HEK293T (cell line): ENCODE results near the gene ACTN2.
"Not testable (repeated sequence)": the region's sequence is repeated elsewhere in the genome, so short reads cannot be mapped to it uniquely, and the experiment has no call there.

Experiments used
- CTCF ChIA-PET: fragments of 350-600 bp; formaldehyde crosslinking; extraction: SDS; loops from one replicate; lab custom pipeline; 2021; ENCODE audit warnings: antibody characterized with exemption, inconsistent platforms; lab: Yijun Ruan, JAX
- POLR2A ChIA-PET: fragments of 350-600 bp; formaldehyde crosslinking; extraction: SDS; loops from one replicate; lab custom pipeline; 2020; ENCODE audit warnings: antibody characterized with exemption, inconsistent platforms; lab: Yijun Ruan, JAX
- DNase-seq: peaks from one replicate; pipeline ENCODE4 v3.0.0; 2012; ENCODE audit warnings: mixed read lengths; ENCODE audit errors: extremely low spot score
- ARNT ChIP-seq: fragments of 450-650 bp; IDR thresholded peaks from 2 replicates; pipeline ENCODE4 v1.6.1; 2017; ENCODE audit warnings: mild to moderate bottlenecking
- BHLHE40 ChIP-seq: fragments of 450-650 bp; IDR thresholded peaks from 2 replicates; pipeline ENCODE4 v1.6.1; 2016; ENCODE audit warnings: mild to moderate bottlenecking, moderate library complexity, borderline replicate concordance
- CTBP1 ChIP-seq: fragments of 450-650 bp; IDR thresholded peaks from 2 replicates; pipeline ENCODE4 v1.6.1; 2016; ENCODE audit warnings: borderline replicate concordance
- ELF4 ChIP-seq: fragments of 450-650 bp; IDR thresholded peaks from 2 replicates; pipeline ENCODE4 v1.6.1; 2017; ENCODE audit warnings: antibody characterized with exemption
- FOXA1 ChIP-seq: fragments of 450-650 bp; IDR thresholded peaks from 2 replicates; pipeline ENCODE4 v1.6.1; 2016; ENCODE audit warnings: mild to moderate bottlenecking
- FOXK2 ChIP-seq: fragments of 450-650 bp; IDR thresholded peaks from 2 replicates; pipeline ENCODE4 v1.6.1; 2016; ENCODE audit warnings: mild to moderate bottlenecking
- FOXM1 ChIP-seq: fragments of 450-650 bp; IDR thresholded peaks from 2 replicates; pipeline ENCODE4 v1.6.1; 2017; ENCODE audit warnings: mild to moderate bottlenecking, borderline replicate concordance
- HDGF ChIP-seq: fragments of 450-650 bp; IDR thresholded peaks from 2 replicates; pipeline ENCODE4 v1.6.1; 2017; ENCODE audit warnings: antibody characterized with exemption, borderline replicate concordance
- L3MBTL2 ChIP-seq: fragments of 450-650 bp; conservative IDR thresholded peaks from 2 replicates; pipeline ENCODE4 v1.6.1; 2016; ENCODE audit warnings: mild to moderate bottlenecking
- LEF1 ChIP-seq: fragments of 450-650 bp; IDR thresholded peaks from 2 replicates; pipeline ENCODE4 v1.6.1; 2017; ENCODE audit warnings: mild to moderate bottlenecking, borderline replicate concordance
- NFRKB ChIP-seq: fragments of 450-650 bp; IDR thresholded peaks from 2 replicates; pipeline ENCODE4 v1.6.1; 2016; ENCODE audit warnings: mild to moderate bottlenecking, moderate library complexity
- SP1 ChIP-seq: fragments of 450-650 bp; IDR thresholded peaks from 2 replicates; pipeline ENCODE4 v1.6.1; 2017
- SUZ12 ChIP-seq: fragments of 450-650 bp; IDR thresholded peaks from 2 replicates; pipeline ENCODE4 v1.6.1; 2016; ENCODE audit warnings: mild to moderate bottlenecking
- TARDBP ChIP-seq: fragments of 450-650 bp; IDR thresholded peaks from 2 replicates; pipeline ENCODE4 v1.6.1; 2016
- ZNF384 ChIP-seq: fragments of 450-650 bp; IDR thresholded peaks from 2 replicates; pipeline ENCODE4 v1.6.1; 2016
- TF ChIP-seq, protein P1 (sequence below): fragments of 450-650 bp; IDR thresholded peaks from 2 replicates; pipeline ENCODE4 v1.6.1; 2016

Gene ACTN2

GRCh38 chr1:236654957-236655356, 31.3 kb upstream of the ACTN2 start:
- no peak for DNase-seq
- TF ChIP-seq FOXA1 = no peak
- TF ChIP-seq ZNF384 = no peak
- TF ChIP-seq L3MBTL2 = no peak
- ChIA-PET CTCF (no interaction called here), POLR2A (no interaction called here)

DNA sequence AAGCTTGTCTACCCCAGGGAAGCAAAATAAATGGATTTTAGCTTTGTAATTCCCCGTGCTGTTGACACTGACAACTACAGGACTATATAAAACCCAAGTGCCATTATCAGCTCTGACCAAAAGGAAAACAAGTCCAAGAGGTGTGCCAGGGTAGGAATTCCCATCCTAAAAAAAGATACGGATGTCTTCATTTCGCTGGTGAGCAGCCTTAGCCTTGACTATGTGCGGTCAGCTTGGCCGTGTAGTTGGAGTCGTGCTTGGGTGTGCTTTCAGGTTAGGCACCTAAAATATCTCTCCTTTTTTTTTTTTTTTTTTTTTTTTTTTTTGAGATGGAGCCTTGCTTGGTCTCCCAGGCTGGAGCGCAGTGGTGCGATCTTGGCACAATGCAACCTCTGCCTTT, 28.9 kb upstream of the ACTN2 start:
- TF ChIP-seq SUZ12 (no peak), LEF1 (no peak), NFRKB (no peak), FOXA1 (no peak), FOXM1 (no peak), ZNF384 (no peak), TARDBP (no peak), ARNT (no peak), SP1 (no peak), BHLHE40 (no peak), ELF4 (no peak), L3MBTL2 (no peak), CTBP1 (no peak), HDGF (no peak), FOXK2 (no peak)
- TF ChIP-seq, protein P1, sequence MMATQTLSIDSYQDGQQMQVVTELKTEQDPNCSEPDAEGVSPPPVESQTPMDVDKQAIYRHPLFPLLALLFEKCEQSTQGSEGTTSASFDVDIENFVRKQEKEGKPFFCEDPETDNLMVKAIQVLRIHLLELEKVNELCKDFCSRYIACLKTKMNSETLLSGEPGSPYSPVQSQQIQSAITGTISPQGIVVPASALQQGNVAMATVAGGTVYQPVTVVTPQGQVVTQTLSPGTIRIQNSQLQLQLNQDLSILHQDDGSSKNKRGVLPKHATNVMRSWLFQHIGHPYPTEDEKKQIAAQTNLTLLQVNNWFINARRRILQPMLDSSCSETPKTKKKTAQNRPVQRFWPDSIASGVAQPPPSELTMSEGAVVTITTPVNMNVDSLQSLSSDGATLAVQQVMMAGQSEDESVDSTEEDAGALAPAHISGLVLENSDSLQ = no peak
- ChIA-PET POLR2A (no interaction called here), CTCF (no interaction called here)
- DNase-seq = no peak

GRCh38 chr1:236659792-236660587, 26.3 kb upstream of the ACTN2 start:
- no peak for DNase-seq
- POLR2A ChIA-PET = interaction anchor here (0.6 to 1.2 kb wide), 2 partner anchors 55 to 135 kb away, joined by 3 read pairs; partner anchors contain the start of genes HEATR1 and MTR
- CTCF ChIA-PET = no interaction called here
- TF ChIP-seq ZNF384 = no peak
- TF ChIP-seq FOXK2 = no peak
- TF ChIP-seq SUZ12 = no peak
- TF ChIP-seq FOXA1 = no peak
- TF ChIP-seq FOXM1 = no peak
- TF ChIP-seq LEF1 = no peak
- no peak for TF ChIP-seq L3MBTL2
- TF ChIP-seq HDGF = no peak
- no peak for TF ChIP-seq NFRKB
- TF ChIP-seq ELF4 = no peak
- TF ChIP-seq, protein P1 = no peak
- no peak for TF ChIP-seq BHLHE40
- TF ChIP-seq TARDBP = no peak
- TF ChIP-seq SP1 = no peak
- TF ChIP-seq ARNT = no peak
- no peak for TF ChIP-seq CTBP1

DNA sequence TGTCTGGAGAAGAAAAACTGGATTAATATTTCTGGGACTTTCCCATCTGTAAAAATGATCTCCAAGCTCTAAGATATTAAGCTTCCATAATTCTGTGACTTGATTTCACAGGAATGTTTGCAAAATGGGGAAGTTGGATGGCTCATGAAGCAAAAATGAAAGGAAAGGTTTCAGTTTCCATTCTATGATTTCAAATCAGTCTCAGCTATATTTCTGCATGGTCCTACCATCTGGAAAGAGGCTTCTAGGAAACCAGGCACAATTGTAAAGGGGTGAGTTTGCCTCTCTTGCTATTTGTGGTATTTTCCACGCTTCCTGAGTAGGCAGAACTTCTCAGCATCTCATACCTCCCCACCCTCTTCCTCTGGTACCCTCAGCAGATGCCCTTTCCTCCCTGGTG, 22.4 kb upstream of the ACTN2 start:
- POLR2A ChIA-PET = interaction anchor here (1.4 kb wide), 1 partner anchor 22 kb away, joined by 3 read pairs; the partner anchor contains the start of gene ACTN2
- no peak for TF ChIP-seq FOXK2
- no peak for TF ChIP-seq TARDBP
- TF ChIP-seq FOXA1 = no peak
- no peak for TF ChIP-seq LEF1
- TF ChIP-seq ZNF384 = no peak
- TF ChIP-seq HDGF = no peak
- no peak for TF ChIP-seq SP1
- no peak for TF ChIP-seq NFRKB
- no peak for TF ChIP-seq L3MBTL2
- no peak for TF ChIP-seq FOXM1
- TF ChIP-seq ELF4 = no peak
- no peak for TF ChIP-seq SUZ12
- TF ChIP-seq, protein P1 = no peak
- TF ChIP-seq BHLHE40 = no peak
- DNase-seq = no peak
- CTCF ChIA-PET = no interaction called here

DNA sequence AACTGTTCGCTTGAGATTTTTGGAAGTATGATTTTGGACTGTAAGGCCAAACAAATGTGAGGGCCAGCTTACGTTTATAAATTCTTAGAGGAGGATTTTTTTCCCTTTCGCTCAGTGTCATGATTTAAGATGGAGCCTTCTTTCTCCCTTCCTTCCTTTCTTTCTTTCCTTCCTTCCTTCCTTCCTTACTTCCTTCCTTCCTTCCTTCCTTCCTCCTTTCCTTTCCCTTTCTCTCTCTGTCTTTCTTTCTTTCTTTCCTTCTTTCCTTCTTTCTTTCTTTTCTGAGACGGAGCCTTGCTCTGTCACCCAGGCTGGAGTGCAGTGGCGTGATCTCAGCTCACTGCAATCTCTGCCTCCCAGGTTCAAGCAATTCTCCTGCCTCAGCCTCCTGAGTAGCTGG, 17.4 kb upstream of the ACTN2 start:
- POLR2A ChIA-PET, DNase-seq, CTCF ChIA-PET: not testable (repeated sequence)

DNA sequence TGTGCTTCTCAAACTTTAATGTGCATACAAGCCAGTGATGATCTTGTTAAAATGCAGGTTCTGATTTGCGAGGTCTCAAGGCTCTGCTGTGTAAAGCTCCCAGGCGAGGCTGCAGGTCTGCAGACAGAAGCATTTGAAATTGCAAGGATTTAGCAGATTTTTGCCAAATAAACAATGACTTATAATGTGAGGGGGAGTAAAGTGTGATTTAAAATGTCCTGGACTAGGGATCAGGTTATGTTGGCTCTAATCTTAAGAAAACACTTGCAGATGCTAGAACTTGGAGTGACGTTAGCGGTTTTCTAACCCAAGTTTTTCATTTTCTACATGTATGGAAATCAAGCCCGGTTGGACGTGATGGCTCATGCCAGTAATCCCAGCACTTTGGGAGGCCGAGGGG, 16.2 kb upstream of the ACTN2 start:
- DNase-seq = no peak
- ChIA-PET POLR2A (interaction anchor here (1.0 kb wide), 1 partner anchor 66 kb away, joined by 8 read pairs; the partner anchor contains the start of gene HEATR1), CTCF (no interaction called here)
- TF ChIP-seq SP1 (no peak), ELF4 (no peak)
- TF ChIP-seq, protein P1 = peak; percentile 29; the same call in 1 of the 2 replicates
